ENCODE results near the gene MYL7.

MYL7 gene

GRCh38 chr7:44099669-44100068, 41.5 kb downstream of the MYL7 start:
- DNase-seq (ENCODE audit: low spot score): no peak

- no peak for DNase-seq (ENCODE audit: low spot score)
These were observed 42.8 kb downstream of the MYL7 start for GRCh38 chr7:44098092-44099068.

DNA sequence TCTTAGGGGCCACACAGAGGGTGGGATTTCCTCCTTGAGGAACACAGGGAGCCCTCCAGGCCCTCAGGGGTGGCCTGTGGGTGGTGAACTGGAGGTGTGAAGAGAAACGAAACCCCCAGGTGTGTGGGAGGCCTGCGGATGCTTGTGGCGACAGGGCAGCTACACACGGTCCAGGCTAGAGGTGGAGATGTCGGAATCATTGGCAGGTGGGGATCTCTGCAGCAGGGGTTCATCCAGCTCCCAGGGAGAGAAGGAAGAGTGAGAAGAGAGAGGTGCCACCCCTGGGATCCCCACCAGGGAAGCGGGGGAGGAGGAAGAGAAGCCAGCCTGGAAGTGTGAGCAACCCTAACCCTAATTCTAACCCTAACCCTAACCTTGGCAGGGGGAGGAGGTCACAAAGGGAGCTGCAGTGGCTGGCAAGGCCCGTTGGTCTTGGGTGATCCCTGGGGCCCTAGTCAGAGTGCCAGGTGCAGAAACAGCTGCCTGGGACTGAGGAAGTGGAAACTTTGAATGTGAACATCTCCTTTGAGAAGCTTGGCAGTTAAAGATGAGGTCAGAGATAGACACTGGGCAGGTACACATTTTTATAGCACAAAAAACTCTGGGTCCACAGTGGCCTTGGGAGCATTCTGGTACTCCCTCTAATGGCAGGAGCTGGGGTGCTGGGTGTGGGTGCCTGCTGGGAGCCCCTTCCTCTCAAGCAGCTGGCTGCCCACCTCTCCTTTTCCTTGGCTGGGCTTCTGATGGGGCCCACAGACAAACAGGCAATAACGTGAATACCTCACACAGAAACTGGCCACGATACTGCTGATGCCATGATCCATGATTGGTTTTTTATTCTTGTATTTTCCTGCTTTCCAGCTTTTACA, 43.8 kb downstream of the MYL7 start:
- no peak for DNase-seq (ENCODE audit: low spot score)

DNA sequence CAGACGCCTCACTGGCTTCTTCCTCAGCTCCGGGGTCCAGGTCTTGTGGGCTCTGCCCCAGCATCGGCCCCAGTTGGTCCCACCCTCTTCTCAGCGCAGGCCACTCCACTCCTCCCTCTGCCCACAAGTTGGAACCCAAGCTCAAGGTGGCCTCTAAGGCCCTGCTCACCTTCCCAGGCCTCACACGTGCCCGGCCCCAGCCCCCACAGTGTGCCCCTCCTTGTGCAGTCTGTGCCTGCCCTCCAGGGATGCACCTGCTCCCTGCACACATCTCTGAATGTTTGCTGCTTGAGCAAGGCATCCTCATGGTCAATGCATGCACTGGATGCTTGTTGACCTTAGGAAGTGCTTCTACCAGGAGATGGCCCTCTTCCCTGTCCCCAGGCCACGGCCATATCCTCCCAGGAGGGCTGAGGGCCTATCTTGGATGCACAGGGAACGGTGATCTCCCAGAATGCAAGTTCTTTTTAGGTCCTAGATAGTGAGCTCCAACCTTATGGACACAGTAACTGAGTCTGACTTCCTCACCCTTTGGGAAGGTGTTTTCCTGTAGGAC, 44.7 kb downstream of the MYL7 start:
- DNase-seq (ENCODE audit: low spot score): no peak

DNA sequence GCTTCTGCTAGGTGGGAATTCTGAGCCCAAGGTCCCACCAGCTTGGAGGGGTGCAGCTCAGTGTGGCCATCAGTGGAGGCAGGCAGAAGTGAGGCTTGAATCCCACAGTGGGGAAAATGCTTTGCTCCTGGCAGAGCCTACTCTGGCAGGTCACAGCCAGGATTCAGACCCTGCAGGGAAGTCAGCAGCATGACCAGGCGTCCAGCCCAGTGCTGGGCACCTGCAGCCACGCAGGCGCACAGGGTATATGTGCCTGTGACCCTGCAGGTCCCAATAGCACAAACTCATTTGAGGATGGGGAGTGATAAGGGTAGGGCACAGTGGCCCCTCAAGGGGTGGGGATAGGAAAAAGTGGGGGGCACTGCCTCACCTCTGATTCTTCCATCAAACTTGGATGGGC, 45.4 kb downstream of the MYL7 start:
- DNase-seq (ENCODE audit: low spot score): no peak

DNA sequence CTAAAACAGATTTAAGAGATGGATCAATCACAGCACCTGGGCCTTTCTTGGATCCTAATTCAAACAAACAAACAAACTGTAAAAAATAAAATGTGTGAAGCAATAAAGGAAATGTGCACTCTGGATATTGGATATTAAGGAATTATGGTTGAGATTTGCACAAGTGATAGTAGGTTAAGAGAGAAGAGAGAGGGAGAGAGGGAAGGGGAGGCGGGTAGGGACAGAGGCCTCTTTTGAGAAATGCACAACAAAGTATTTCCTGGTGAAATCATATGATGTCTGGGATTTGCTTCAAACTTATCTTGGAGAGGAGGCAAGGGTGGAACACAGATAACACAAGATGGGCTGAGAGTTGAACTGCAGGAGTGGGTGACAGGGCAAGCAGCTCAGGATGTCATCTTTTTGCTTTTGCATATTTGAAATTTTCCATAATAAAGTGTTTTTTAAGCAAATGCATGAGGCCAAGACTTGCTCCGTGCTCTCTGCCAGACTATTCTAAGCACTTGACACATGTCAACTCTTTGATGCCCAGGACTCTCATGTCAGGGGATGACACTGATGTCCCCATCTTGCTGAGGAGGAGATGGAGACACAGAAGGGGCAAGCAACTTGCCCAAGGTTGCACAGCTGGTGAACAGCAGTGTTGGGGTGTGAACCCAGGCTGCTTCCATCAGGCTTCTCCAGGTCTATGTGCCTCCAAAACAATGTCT, 46.1 kb downstream of the MYL7 start:
- DNase-seq (ENCODE audit: low spot score): no peak

- no peak for DNase-seq (ENCODE audit: low spot score)
These were observed 46.8 kb downstream of the MYL7 start for GRCh38 chr7:44094365-44094764.

GRCh38 chr7:44093102-44093641, 48.0 kb downstream of the MYL7 start:
- DNase-seq (ENCODE audit: low spot score): no peak

Measured in cerebellar cortex (tissue), 1 donor.